Measurements from ENCODE around the gene SUPV3L1.

DNA sequence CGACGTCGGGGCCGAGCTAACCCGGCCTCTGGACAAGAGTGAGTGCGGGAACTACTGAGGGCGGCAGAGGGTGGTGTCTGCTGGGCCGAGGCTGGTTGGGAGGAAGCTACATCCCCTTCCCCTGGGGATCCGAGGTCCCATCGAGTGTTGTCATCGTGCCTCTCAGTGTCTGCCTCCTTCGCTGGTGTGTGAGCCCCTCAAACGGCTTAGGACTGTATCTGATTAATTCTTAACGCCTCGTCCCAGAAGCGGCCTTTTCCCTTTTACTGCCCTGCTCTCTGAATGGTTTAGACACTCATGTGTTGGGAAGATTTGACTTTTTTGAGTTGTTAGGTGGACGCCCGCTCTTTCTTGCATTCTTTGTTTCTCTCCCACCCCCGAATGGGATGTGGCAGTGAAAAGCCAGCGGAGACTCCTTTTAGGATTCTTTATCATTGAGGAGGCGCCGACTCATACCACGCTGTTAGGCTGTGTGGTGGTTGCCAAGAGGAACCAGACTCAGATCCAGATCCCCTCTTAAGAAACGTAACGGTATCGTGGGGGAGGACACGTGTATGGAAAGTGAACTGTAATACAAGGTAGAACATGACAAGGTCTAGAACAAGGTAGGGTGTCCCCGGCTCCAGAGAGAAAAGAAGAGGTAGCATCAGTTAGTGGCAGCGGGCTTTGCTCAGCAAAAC, 631 bp downstream of the SUPV3L1 start:
- no peak for TF ChIP-seq MAX (IDR thresholded peaks at IDR 0.05)
- TF ChIP-seq EP300 (IDR thresholded peaks at IDR 0.05; ENCODE audit: borderline replicate concordance) = no peak
- TF ChIP-seq TCF12 (IDR thresholded peaks at IDR 0.05; ENCODE audit: low read depth) = no peak
- no peak for TF ChIP-seq NFIC (IDR thresholded peaks at IDR 0.05)
- no peak for TF ChIP-seq EGR1 (IDR thresholded peaks at IDR 0.05)
- no peak for TF ChIP-seq TAF1 (IDR thresholded peaks at IDR 0.05; ENCODE audit: low read depth)

Measured in Ishikawa (cell line).